ENCODE data around the gene CBARP. TPM values are rescaled to one million over a fixed set of nuclear protein-coding genes. Genes with fewer than 3 reads are reported as not detected.

CBARP gene
- total and polyA plus RNA-seq, 4 donors: 0.05 to 0.25 (median 0.06) TPM; not detected in 1

DNA sequence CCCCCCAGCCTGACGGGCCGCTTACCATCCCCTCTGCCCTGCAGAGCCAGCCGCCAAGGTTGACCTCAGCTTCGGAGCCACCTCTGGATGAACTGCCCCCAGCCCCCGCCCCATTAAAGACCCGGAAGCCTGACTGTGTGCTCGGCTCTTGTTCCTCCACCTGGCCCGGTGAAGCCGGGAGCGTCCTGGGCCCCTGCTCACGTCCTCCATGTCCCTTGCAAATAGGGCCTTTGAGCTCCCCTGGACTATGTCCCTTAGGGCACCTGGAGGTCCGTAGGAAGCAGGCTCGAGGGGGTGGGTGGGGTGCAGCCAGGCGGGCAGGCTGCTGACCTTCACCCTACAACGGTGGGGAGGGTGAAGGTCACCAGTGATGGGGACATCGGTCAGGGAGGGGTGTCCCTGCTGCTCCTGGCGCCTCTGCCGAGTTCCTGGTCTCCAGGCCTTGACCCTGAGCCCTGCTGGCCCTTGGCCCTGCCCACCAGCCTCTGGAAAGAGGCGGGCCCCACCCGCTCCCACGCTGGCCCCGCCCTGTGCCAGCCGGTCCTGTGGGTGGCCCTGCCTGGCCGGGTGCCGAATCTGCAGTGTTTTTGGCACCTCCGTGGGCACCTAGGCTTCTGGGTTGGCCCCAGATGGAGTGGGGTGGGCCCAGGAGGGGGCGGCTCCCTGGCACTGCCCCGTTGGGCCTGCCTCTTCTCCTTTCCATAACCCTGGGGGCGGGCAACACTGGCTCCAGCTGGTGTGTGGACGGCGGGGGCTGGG is 7.1 kb upstream of the CBARP start:
- Histone ChIP-seq H3K36me3 (ENCODE audit: control insufficient read depth in 4 of 4, insufficient read depth in 3 of 4, low read depth in 1 of 4, low read length in 3 of 4) (no peaks in the 10 kb centered on the region), H3K27ac (ENCODE audit: low read depth in 1 of 2, low read length in 2 of 2) (peak overlapping the region; percentile 86 to 92), H3K4me1 (ENCODE audit: control insufficient read depth in 4 of 4, insufficient read depth in 4 of 4, low read length in 3 of 4) (peaks cover 34 to 73% (median 57%) of the 10 kb centered on the region in 4 donors), H3K9ac (ENCODE audit: low read depth in 1 of 2, low read length in 2 of 2) (peak overlapping the region in 1 of 2 donors; percentile 25), H3K27me3 (ENCODE audit: control insufficient read depth in 4 of 4, insufficient read depth in 4 of 4, low read length in 3 of 4) (no peaks in the 10 kb centered on the region), H3K9me3 (ENCODE audit: control insufficient read depth in 4 of 4, low read length in 3 of 4) (no peaks in the 10 kb centered on the region), H3K4me3 (ENCODE audit: low read depth in 1 of 3, low read length in 3 of 3) (peak overlapping the region in 1 of 3 donors; percentile 38)
- 8% methylated on average over 31 of the region's 31 CpGs for WGBS
- DNase-seq (ENCODE audit: low spot score): no peak
- TF ChIP-seq, protein P1, sequence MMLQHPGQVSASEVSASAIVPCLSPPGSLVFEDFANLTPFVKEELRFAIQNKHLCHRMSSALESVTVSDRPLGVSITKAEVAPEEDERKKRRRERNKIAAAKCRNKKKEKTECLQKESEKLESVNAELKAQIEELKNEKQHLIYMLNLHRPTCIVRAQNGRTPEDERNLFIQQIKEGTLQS (IDR thresholded peaks at IDR 0.05): no peak
- peak; percentile 95 for TF ChIP-seq SP1 (IDR thresholded peaks at IDR 0.05)
- TF ChIP-seq, protein P2, sequence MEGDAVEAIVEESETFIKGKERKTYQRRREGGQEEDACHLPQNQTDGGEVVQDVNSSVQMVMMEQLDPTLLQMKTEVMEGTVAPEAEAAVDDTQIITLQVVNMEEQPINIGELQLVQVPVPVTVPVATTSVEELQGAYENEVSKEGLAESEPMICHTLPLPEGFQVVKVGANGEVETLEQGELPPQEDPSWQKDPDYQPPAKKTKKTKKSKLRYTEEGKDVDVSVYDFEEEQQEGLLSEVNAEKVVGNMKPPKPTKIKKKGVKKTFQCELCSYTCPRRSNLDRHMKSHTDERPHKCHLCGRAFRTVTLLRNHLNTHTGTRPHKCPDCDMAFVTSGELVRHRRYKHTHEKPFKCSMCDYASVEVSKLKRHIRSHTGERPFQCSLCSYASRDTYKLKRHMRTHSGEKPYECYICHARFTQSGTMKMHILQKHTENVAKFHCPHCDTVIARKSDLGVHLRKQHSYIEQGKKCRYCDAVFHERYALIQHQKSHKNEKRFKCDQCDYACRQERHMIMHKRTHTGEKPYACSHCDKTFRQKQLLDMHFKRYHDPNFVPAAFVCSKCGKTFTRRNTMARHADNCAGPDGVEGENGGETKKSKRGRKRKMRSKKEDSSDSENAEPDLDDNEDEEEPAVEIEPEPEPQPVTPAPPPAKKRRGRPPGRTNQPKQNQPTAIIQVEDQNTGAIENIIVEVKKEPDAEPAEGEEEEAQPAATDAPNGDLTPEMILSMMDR (IDR thresholded peaks at IDR 0.05; ENCODE audit: low read depth, low read length, missing input control): no peak
- peak; percentile 45 for TF ChIP-seq FOXA2 (IDR thresholded peaks at IDR 0.05)
- peak; percentile 94 to 96 for TF ChIP-seq HNF4A (conservative IDR thresholded peaks at IDR 0.05)
- peak; percentile 95 for TF ChIP-seq NR2F2 (IDR thresholded peaks at IDR 0.05)
- no peak for TF ChIP-seq TAF1 (conservative IDR thresholded peaks at IDR 0.05)
- TF ChIP-seq EGR1 (IDR thresholded peaks at IDR 0.05; ENCODE audit: low read depth in 2 of 2): peak in 1 of 2 donors; percentile 88
- TF ChIP-seq GABPA (IDR thresholded peaks at IDR 0.05 in 1 of 2, conservative IDR thresholded peaks at IDR 0.05 in 1 of 2): peak in 1 of 2 donors; percentile 50
- peak; percentile 62 for TF ChIP-seq FOXA1 (IDR thresholded peaks at IDR 0.05)
- TF ChIP-seq, protein P3, sequence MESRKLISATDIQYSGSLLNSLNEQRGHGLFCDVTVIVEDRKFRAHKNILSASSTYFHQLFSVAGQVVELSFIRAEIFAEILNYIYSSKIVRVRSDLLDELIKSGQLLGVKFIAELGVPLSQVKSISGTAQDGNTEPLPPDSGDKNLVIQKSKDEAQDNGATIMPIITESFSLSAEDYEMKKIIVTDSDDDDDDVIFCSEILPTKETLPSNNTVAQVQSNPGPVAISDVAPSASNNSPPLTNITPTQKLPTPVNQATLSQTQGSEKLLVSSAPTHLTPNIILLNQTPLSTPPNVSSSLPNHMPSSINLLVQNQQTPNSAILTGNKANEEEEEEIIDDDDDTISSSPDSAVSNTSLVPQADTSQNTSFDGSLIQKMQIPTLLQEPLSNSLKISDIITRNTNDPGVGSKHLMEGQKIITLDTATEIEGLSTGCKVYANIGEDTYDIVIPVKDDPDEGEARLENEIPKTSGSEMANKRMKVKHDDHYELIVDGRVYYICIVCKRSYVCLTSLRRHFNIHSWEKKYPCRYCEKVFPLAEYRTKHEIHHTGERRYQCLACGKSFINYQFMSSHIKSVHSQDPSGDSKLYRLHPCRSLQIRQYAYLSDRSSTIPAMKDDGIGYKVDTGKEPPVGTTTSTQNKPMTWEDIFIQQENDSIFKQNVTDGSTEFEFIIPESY (IDR thresholded peaks at IDR 0.05): peak; percentile 75
- TF ChIP-seq YY1 (IDR thresholded peaks at IDR 0.05): peak; percentile 50
- peak; percentile 96 to 97 for TF ChIP-seq RXRA (IDR thresholded peaks at IDR 0.05)
- TF ChIP-seq HNF4G (IDR thresholded peaks at IDR 0.05): peak; percentile 87
- peak in 1 of 2 donors; percentile 17 for TF ChIP-seq RAD21 (IDR thresholded peaks at IDR 0.05)
- TF ChIP-seq, protein P4, sequence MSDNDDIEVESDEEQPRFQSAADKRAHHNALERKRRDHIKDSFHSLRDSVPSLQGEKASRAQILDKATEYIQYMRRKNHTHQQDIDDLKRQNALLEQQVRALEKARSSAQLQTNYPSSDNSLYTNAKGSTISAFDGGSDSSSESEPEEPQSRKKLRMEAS (IDR thresholded peaks at IDR 0.05): peak; percentile 71
- TF ChIP-seq, protein P5, sequence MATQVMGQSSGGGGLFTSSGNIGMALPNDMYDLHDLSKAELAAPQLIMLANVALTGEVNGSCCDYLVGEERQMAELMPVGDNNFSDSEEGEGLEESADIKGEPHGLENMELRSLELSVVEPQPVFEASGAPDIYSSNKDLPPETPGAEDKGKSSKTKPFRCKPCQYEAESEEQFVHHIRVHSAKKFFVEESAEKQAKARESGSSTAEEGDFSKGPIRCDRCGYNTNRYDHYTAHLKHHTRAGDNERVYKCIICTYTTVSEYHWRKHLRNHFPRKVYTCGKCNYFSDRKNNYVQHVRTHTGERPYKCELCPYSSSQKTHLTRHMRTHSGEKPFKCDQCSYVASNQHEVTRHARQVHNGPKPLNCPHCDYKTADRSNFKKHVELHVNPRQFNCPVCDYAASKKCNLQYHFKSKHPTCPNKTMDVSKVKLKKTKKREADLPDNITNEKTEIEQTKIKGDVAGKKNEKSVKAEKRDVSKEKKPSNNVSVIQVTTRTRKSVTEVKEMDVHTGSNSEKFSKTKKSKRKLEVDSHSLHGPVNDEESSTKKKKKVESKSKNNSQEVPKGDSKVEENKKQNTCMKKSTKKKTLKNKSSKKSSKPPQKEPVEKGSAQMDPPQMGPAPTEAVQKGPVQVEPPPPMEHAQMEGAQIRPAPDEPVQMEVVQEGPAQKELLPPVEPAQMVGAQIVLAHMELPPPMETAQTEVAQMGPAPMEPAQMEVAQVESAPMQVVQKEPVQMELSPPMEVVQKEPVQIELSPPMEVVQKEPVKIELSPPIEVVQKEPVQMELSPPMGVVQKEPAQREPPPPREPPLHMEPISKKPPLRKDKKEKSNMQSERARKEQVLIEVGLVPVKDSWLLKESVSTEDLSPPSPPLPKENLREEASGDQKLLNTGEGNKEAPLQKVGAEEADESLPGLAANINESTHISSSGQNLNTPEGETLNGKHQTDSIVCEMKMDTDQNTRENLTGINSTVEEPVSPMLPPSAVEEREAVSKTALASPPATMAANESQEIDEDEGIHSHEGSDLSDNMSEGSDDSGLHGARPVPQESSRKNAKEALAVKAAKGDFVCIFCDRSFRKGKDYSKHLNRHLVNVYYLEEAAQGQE (IDR thresholded peaks at IDR 0.05): no peak
- TF ChIP-seq JUND (IDR thresholded peaks at IDR 0.05): peak; percentile 39 to 63

All from liver (tissue), 9 donors.